Karpas-422 (cell line): ENCODE measurements around the gene MEIS2. TPM values are rescaled to one million over a fixed set of nuclear protein-coding genes. Genes with fewer than 3 reads are reported as not detected.

Source experiments
- DNase-seq: peaks from one replicate; pipeline ENCODE4 v3.0.0-alpha.2; 2015
- H2AFZ ChIP-seq: fragments of 200-600 bp; sonication (generic); 2 replicates; pipeline ENCODE4 v1.6.1; 2014; ENCODE audit warnings: antibody characterized with exemption, low read length, mixed read lengths
- H3K27ac ChIP-seq: fragments of 200-600 bp; sonication (generic); 2 replicates; pipeline ENCODE4 v1.5.1; 2014; ENCODE audit warnings: mild to moderate bottlenecking, low read length, moderate library complexity
- H3K27me3 ChIP-seq: fragments of 200-600 bp; sonication (generic); 2 replicates; pipeline ENCODE4 v1.6.1; 2014; ENCODE audit warnings: low read length, mixed read lengths
- H3K36me3 ChIP-seq: fragments of 200-600 bp; sonication (generic); 2 replicates; pipeline ENCODE4 v1.6.1; 2014; ENCODE audit warnings: low read length, mixed read lengths; ENCODE audit not compliant: insufficient read depth
- H3K4me1 ChIP-seq: fragments of 200-600 bp; sonication (generic); 2 replicates; pipeline ENCODE4 v1.6.1; 2014; ENCODE audit warnings: mild to moderate bottlenecking, low read length, mixed read lengths
- H3K4me2 ChIP-seq: fragments of 200-600 bp; sonication (generic); 2 replicates; pipeline ENCODE4 v1.6.1; 2014; ENCODE audit warnings: low read length, low read depth, mild to moderate bottlenecking; ENCODE audit not compliant: poor library complexity, severe bottlenecking
- H3K4me3 ChIP-seq: fragments of 200-600 bp; sonication (generic); 2 replicates; pipeline ENCODE4 v1.5.1; 2014; ENCODE audit warnings: mild to moderate bottlenecking, antibody characterized with exemption, low read length, mixed read lengths
- H3K79me2 ChIP-seq: fragments of 200-600 bp; sonication (generic); 2 replicates; pipeline ENCODE4 v1.6.1; 2014; ENCODE audit warnings: mild to moderate bottlenecking, low read length, mixed read lengths
- H3K9ac ChIP-seq: fragments of 200-600 bp; sonication (generic); 2 replicates; pipeline ENCODE4 v1.6.0; 2014; ENCODE audit warnings: low read length
- H3K9me2 ChIP-seq: fragments of 200-600 bp; sonication (generic), shearing (Covaris generic); replicated peaks from 2 replicates; pipeline ENCODE4 v1.6.0; 2014; ENCODE audit warnings: mild to moderate bottlenecking, low read length, moderate library complexity; ENCODE audit not compliant: insufficient read depth
- H3K9me3 ChIP-seq: fragments of 300-700, 200-600 bp; sonication (generic); 2 replicates; pipeline ENCODE4 v1.6.1; 2014; ENCODE audit warnings: low read length, mixed read lengths
- H4K20me1 ChIP-seq: fragments of 200-600 bp; sonication (generic); 2 replicates; pipeline ENCODE4 v1.6.1; 2014; ENCODE audit warnings: mild to moderate bottlenecking, antibody characterized with exemption, low read length, low read depth; ENCODE audit not compliant: insufficient read depth
- total RNA-seq: library from RNA; depleted of rRNA; stranded (reverse); fragments of >200 nt; shearing (Covaris generic); gene quantifications from 2 replicates; pipeline ENCODE4 v1.2.3, GENCODE V29; 2014; ENCODE audit warnings: low replicate concordance

MEIS2 gene
- total RNA-seq, 1 experiment from 2014 or later, result 68.2 TPM

- no peaks in the 10 kb centered on the region for H3K9me2 ChIP-seq
- peaks cover 10% of the 10 kb centered on the region; the same call in 1 of the 2 replicates for H3K36me3 ChIP-seq
- no peak overlapping the region for H3K27ac ChIP-seq
- H3K4me3 ChIP-seq, result no peak overlapping the region
- H3K4me2 ChIP-seq, result no peak overlapping the region
- H3K9ac ChIP-seq, result no peak overlapping the region
- H3K79me2 ChIP-seq, result peaks cover 42% of the 10 kb centered on the region
- no peaks in the 10 kb centered on the region for H3K4me1 ChIP-seq
- no peak overlapping the region for H2AFZ ChIP-seq
- H3K27me3 ChIP-seq, result no peaks in the 10 kb centered on the region
- no peaks in the 10 kb centered on the region for H4K20me1 ChIP-seq
- no peak for DNase-seq
- H3K9me3 ChIP-seq, result no peaks in the 10 kb centered on the region
These were observed 174.5 kb downstream of the MEIS2 start for GRCh38 chr15:36925653-36926426.

- Histone ChIP-seq H3K27me3 (no peaks in the 10 kb centered on the region), H4K20me1 (no peaks in the 10 kb centered on the region), H3K9me3 (no peaks in the 10 kb centered on the region), H3K79me2 (peaks cover 41% of the 10 kb centered on the region), H3K4me3 (no peak overlapping the region), H2AFZ (no peak overlapping the region), H3K27ac (no peak overlapping the region), H3K4me1 (no peaks in the 10 kb centered on the region), H3K36me3 (0 out of 2 replicates have a peak, but pooled peaks cover 3% of the 10 kb centered on the region), H3K9ac (no peak overlapping the region), H3K4me2 (no peak overlapping the region), H3K9me2 (no peaks in the 10 kb centered on the region)
- DNase-seq, result no peak
These were observed 175.3 kb downstream of the MEIS2 start for GRCh38 chr15:36925049-36925448.

- Histone ChIP-seq H3K9ac (no peak overlapping the region), H3K4me2 (no peak overlapping the region), H4K20me1 (no peaks in the 10 kb centered on the region), H3K9me2 (no peaks in the 10 kb centered on the region), H3K36me3 (0 out of 2 replicates have a peak, but pooled peaks cover under 1% of the 10 kb centered on the region), H3K4me3 (no peak overlapping the region), H3K27me3 (no peaks in the 10 kb centered on the region), H3K4me1 (no peaks in the 10 kb centered on the region), H2AFZ (no peak overlapping the region), H3K27ac (no peak overlapping the region), H3K79me2 (peaks cover 38% of the 10 kb centered on the region), H3K9me3 (no peaks in the 10 kb centered on the region)
- DNase-seq, result no peak
These were observed 176.3 kb downstream of the MEIS2 start for GRCh38 chr15:36924034-36924433.

- H3K27ac ChIP-seq, result no peak overlapping the region
These were observed 178.8 kb downstream of the MEIS2 start for GRCh38 chr15:36921484-36922091.

GRCh38 chr15:36917411-36918267, 182.7 kb downstream of the MEIS2 start:
- H3K9ac ChIP-seq, result no peak overlapping the region
- H4K20me1 ChIP-seq, result no peaks in the 10 kb centered on the region
- H3K4me1 ChIP-seq, result no peaks in the 10 kb centered on the region
- DNase-seq, result no peak
- no peak overlapping the region for H2AFZ ChIP-seq
- no peaks in the 10 kb centered on the region for H3K9me3 ChIP-seq
- H3K27ac ChIP-seq, result no peak overlapping the region
- H3K4me3 ChIP-seq, result no peak overlapping the region
- H3K4me2 ChIP-seq, result no peak overlapping the region
- H3K79me2 ChIP-seq, result peaks cover 44% of the 10 kb centered on the region
- H3K36me3 ChIP-seq, result 0 out of 2 replicates have a peak, but pooled peaks cover 6% of the 10 kb centered on the region
- H3K9me2 ChIP-seq, result no peaks in the 10 kb centered on the region
- H3K27me3 ChIP-seq, result no peaks in the 10 kb centered on the region

More at GRCh38 chr15:36921484-36922091, 178.8 kb downstream of the MEIS2 start:
- no peaks in the 10 kb centered on the region for H4K20me1 ChIP-seq
- H3K4me3 ChIP-seq, result no peak overlapping the region
- DNase-seq, result no peak
- H3K4me2 ChIP-seq, result no peak overlapping the region
- H3K79me2 ChIP-seq, result peaks cover 51% of the 10 kb centered on the region
- no peaks in the 10 kb centered on the region for H3K27me3 ChIP-seq
- H3K36me3 ChIP-seq, result 0 out of 2 replicates have a peak, but pooled peaks cover 6% of the 10 kb centered on the region
- H3K9me3 ChIP-seq, result no peaks in the 10 kb centered on the region
- H2AFZ ChIP-seq, result no peak overlapping the region
- no peaks in the 10 kb centered on the region for H3K9me2 ChIP-seq
- H3K4me1 ChIP-seq, result no peaks in the 10 kb centered on the region
- H3K9ac ChIP-seq, result no peak overlapping the region

- Histone ChIP-seq H3K79me2 (peaks cover 43% of the 10 kb centered on the region), H3K4me1 (no peaks in the 10 kb centered on the region; the same call in 1 of the 2 replicates), H3K4me3 (no peak overlapping the region), H4K20me1 (no peaks in the 10 kb centered on the region), H3K9me2 (no peaks in the 10 kb centered on the region), H2AFZ (no peak overlapping the region), H3K9me3 (no peaks in the 10 kb centered on the region), H3K36me3 (0 out of 2 replicates have a peak, but pooled peaks cover 6% of the 10 kb centered on the region), H3K27me3 (no peaks in the 10 kb centered on the region), H3K9ac (no peak overlapping the region), H3K4me2 (no peak overlapping the region), H3K27ac (no peak overlapping the region)
- no peak for DNase-seq
These were observed 185.2 kb downstream of the MEIS2 start for GRCh38 chr15:36914960-36915808.

- Histone ChIP-seq H3K4me3 (no peak overlapping the region), H3K4me2 (no peak overlapping the region), H3K36me3 (0 out of 2 replicates have a peak, but pooled peaks cover 6% of the 10 kb centered on the region), H3K79me2 (peaks cover 47% of the 10 kb centered on the region), H3K27me3 (no peaks in the 10 kb centered on the region), H3K9ac (no peak overlapping the region), H2AFZ (no peak overlapping the region), H3K9me2 (no peaks in the 10 kb centered on the region), H3K4me1 (no peaks in the 10 kb centered on the region; the same call in 1 of the 2 replicates), H4K20me1 (no peaks in the 10 kb centered on the region), H3K9me3 (no peaks in the 10 kb centered on the region), H3K27ac (no peak overlapping the region)
- no peak for DNase-seq
These were observed 185.9 kb downstream of the MEIS2 start for GRCh38 chr15:36914466-36914865.
